Measurements from ENCODE around the gene OR52R1.

- no peak for TF ChIP-seq CTCF (IDR thresholded peaks at IDR 0.05)
- no peak for TF ChIP-seq POLR2A (IDR thresholded peaks at IDR 0.05)
These were observed 35.8 kb upstream of the OR52R1 start for GRCh38 chr11:4839851-4840549.

All from uterus (tissue), 2 donors.